NCI-H1694 treated with DMSO at 0.1 percent for 48 hours (cell line): ENCODE data around the gene SLC25A44.

Source experiments
- DNase-seq: peaks from one replicate; lab custom pipeline; 2025; lab: John Stamatoyannopoulos, UW

SLC25A44 gene

GRCh38 chr1:156193488-156194299 lies at the start of gene SLC25A44:
SLC25A44 (plus strand) TSS chr1:156194104; CDS start chr1:156199848, 5,744 bp downstream.
- peak; percentile 100 for DNase-seq

- no peak for DNase-seq
Observed at GRCh38 chr1:156144742-156145141, 49.2 kb upstream of the SLC25A44 start.

- DNase-seq, result no peak
Observed at GRCh38 chr1:156145650-156146019, 48.3 kb upstream of the SLC25A44 start.

- peak; percentile 98 for DNase-seq
Observed at GRCh38 chr1:156146020-156146768, 47.7 kb upstream of the SLC25A44 start.

- peak; percentile 45 for DNase-seq
Observed at GRCh38 chr1:156146769-156147405, 47.0 kb upstream of the SLC25A44 start.

- no peak for DNase-seq
Observed at GRCh38 chr1:156148216-156148615, 45.7 kb upstream of the SLC25A44 start.

- DNase-seq, result no peak
Observed at GRCh38 chr1:156149374-156150332, 44.3 kb upstream of the SLC25A44 start.

GRCh38 chr1:156150333-156151011 lies 43.4 kb upstream of the SLC25A44 start:
- no peak for DNase-seq

GRCh38 chr1:156151093-156151688 lies 42.7 kb upstream of the SLC25A44 start:
- no peak for DNase-seq

GRCh38 chr1:156152628-156153027 lies 41.3 kb upstream of the SLC25A44 start:
- DNase-seq, result no peak

GRCh38 chr1:156153362-156153761 lies 40.5 kb upstream of the SLC25A44 start, which contains the start of gene SEMA4A:
SEMA4A (plus strand) TSS chr1:156153585; CDS start chr1:156154579, 994 bp downstream.
- DNase-seq, result no peak

GRCh38 chr1:156154317-156154749 lies 39.6 kb upstream of the SLC25A44 start:
- no peak for DNase-seq

- no peak for DNase-seq
Observed at GRCh38 chr1:156155756-156156510, 38.0 kb upstream of the SLC25A44 start.

- no peak for DNase-seq
Observed at GRCh38 chr1:156157506-156157905, 36.4 kb upstream of the SLC25A44 start.

GRCh38 chr1:156157966-156158365 lies 35.9 kb upstream of the SLC25A44 start:
- no peak for DNase-seq

GRCh38 chr1:156160000-156160742 lies 33.7 kb upstream of the SLC25A44 start:
- no peak for DNase-seq

GRCh38 chr1:156160743-156161171 lies 33.1 kb upstream of the SLC25A44 start:
- no peak for DNase-seq

GRCh38 chr1:156162430-156163037 lies 31.4 kb upstream of the SLC25A44 start:
- no peak for DNase-seq
